H9 (cell line): ENCODE measurements around the gene CHML. TPM values are rescaled to one million over a fixed set of nuclear protein-coding genes. Genes with fewer than 3 reads are reported as not detected.

Experiments
- DNase-seq: peaks from one replicate; pipeline ENCODE4 v3.0.0-alpha.2; 2017
- H2AFZ ChIP-seq: one replicate; pipeline ENCODE4 v1.6.1; 2013; ENCODE audit warnings: mild to moderate bottlenecking, low read length, control low read depth, moderate library complexity
- H2AK5ac ChIP-seq: 2 replicates; pipeline ENCODE4 v1.6.1; 2013; ENCODE audit warnings: low read length, control low read depth, mixed read lengths; ENCODE audit not compliant: insufficient read length
- H2BK120ac ChIP-seq: one replicate; pipeline ENCODE4 v1.6.1; 2013; ENCODE audit warnings: low read depth, mild to moderate bottlenecking, low read length, control low read depth, inconsistent platforms; ENCODE audit not compliant: poor library complexity, severe bottlenecking
- H2BK12ac ChIP-seq: 2 replicates; pipeline ENCODE4 v1.6.1; 2013; ENCODE audit warnings: low read length, control low read depth, mixed read lengths, low read depth; ENCODE audit not compliant: insufficient read length
- H2BK15ac ChIP-seq: 2 replicates; pipeline ENCODE4 v1.6.1; 2013; ENCODE audit warnings: low read depth, low read length, control low read depth
- H2BK20ac ChIP-seq: one replicate; pipeline ENCODE4 v1.6.1; 2013; ENCODE audit warnings: low read depth, mild to moderate bottlenecking, low read length, control low read depth, inconsistent platforms; ENCODE audit not compliant: poor library complexity, severe bottlenecking
- H2BK5ac ChIP-seq: 2 replicates; pipeline ENCODE4 v1.6.1; 2013; ENCODE audit warnings: low read length, control low read depth, mixed read lengths; ENCODE audit not compliant: insufficient read length
- H3K14ac ChIP-seq: 2 replicates; pipeline ENCODE4 v1.6.1; 2013; ENCODE audit warnings: low read length, control low read depth; ENCODE audit not compliant: insufficient read depth
- H3K18ac ChIP-seq: 2 replicates; pipeline ENCODE4 v1.6.1; 2013; ENCODE audit warnings: low read depth, mild to moderate bottlenecking, mixed read lengths, low read length, control low read depth; ENCODE audit not compliant: insufficient read length
- H3K23ac ChIP-seq: 2 replicates; pipeline ENCODE4 v1.6.1; 2013; ENCODE audit warnings: low read length, control low read depth, mixed read lengths, low read depth; ENCODE audit not compliant: insufficient read length
- H3K23me2 ChIP-seq: 2 replicates; pipeline ENCODE4 v1.6.1; 2013; ENCODE audit warnings: low read depth, mild to moderate bottlenecking, mixed read lengths, low read length, control low read depth; ENCODE audit not compliant: insufficient read length, poor library complexity, severe bottlenecking
- H3K27ac ChIP-seq: 2 replicates; pipeline ENCODE4 v1.5.1; 2013; ENCODE audit warnings: low read length, control low read depth, mixed read lengths, low read depth; ENCODE audit not compliant: insufficient read length
- H3K27me3 ChIP-seq: 2 replicates; pipeline ENCODE4 v1.6.1; 2013; ENCODE audit warnings: low read length, control low read depth, inconsistent platforms; ENCODE audit not compliant: insufficient read depth
- H3K4ac ChIP-seq: 2 replicates; pipeline ENCODE4 v1.6.1; 2013; ENCODE audit warnings: low read depth, mild to moderate bottlenecking, control low read depth, inconsistent platforms, low read length, moderate library complexity
- H3K4me1 ChIP-seq: 2 replicates; pipeline ENCODE4 v1.6.1; 2013; ENCODE audit warnings: low read length, control low read depth, inconsistent platforms; ENCODE audit not compliant: insufficient read depth
- H3K4me2 ChIP-seq: 2 replicates; pipeline ENCODE4 v1.6.1; 2013; ENCODE audit warnings: low read length, control low read depth, mixed read lengths; ENCODE audit not compliant: insufficient read length, insufficient read depth
- H3K56ac ChIP-seq: 2 replicates; pipeline ENCODE4 v1.6.1; 2013; ENCODE audit warnings: low read depth, mild to moderate bottlenecking, mixed read lengths, low read length, control low read depth; ENCODE audit not compliant: insufficient read length
- H3K79me1 ChIP-seq: 2 replicates; pipeline ENCODE4 v1.6.1; 2013; ENCODE audit warnings: low read depth, mild to moderate bottlenecking, moderate library complexity, low read length, control low read depth, inconsistent platforms; ENCODE audit not compliant: insufficient read depth, poor library complexity, severe bottlenecking
- H3K79me2 ChIP-seq: 2 replicates; pipeline ENCODE4 v1.6.1; 2013; ENCODE audit warnings: low read length, control low read depth, inconsistent platforms; ENCODE audit not compliant: insufficient read depth
- H3K9ac ChIP-seq: 2 replicates; pipeline ENCODE4 v1.6.1; 2013; ENCODE audit warnings: low read length, control low read depth, mixed read lengths; ENCODE audit not compliant: insufficient read length; ENCODE audit errors: extremely low read depth
- H3K9me3 ChIP-seq: one replicate; pipeline ENCODE4 v1.6.1; 2013; ENCODE audit warnings: low read depth, low read length, inconsistent platforms; ENCODE audit not compliant: control insufficient read depth
- H3T11ph ChIP-seq: one replicate; pipeline ENCODE4 v1.6.1; 2013; ENCODE audit warnings: mild to moderate bottlenecking, low read length, control low read depth, inconsistent platforms
- H4K20me1 ChIP-seq: one replicate; pipeline ENCODE4 v1.6.1; 2013; ENCODE audit not compliant: control insufficient read depth, insufficient read length, insufficient read depth
- H4K5ac ChIP-seq: 2 replicates; pipeline ENCODE4 v1.6.1; 2013; ENCODE audit warnings: low read depth, mild to moderate bottlenecking, mixed read lengths, low read length, control low read depth; ENCODE audit not compliant: insufficient read length
- H4K8ac ChIP-seq: replicated peaks from 2 replicates; pipeline ENCODE4 v1.6.1; 2013; ENCODE audit warnings: low read length, control low read depth, mixed read lengths, low read depth; ENCODE audit not compliant: insufficient read length
- H4K91ac ChIP-seq: 2 replicates; pipeline ENCODE4 v1.6.1; 2013; ENCODE audit warnings: low read depth, mild to moderate bottlenecking, moderate library complexity, mixed read lengths, low read length, control low read depth; ENCODE audit not compliant: insufficient read length
- H3K27ac Mint-ChIP-seq, 3 experiments: 2 replicates in 2 of 3; 3 replicates in 1 of 3; pipeline ENCODE4 v1.8.0; 2020 to 2021; ENCODE audit warnings: mixed read lengths in 3 of 3, mild to moderate bottlenecking in 1 of 3, moderate library complexity in 1 of 3
- H3K27me3 Mint-ChIP-seq: 2 replicates; pipeline ENCODE4 v1.8.0; 2021; ENCODE audit warnings: low read depth, mild to moderate bottlenecking, moderate library complexity, mixed read lengths
- H3K36me3 Mint-ChIP-seq, 3 experiments: 2 replicates in 2 of 3; 3 replicates in 1 of 3; pipeline ENCODE4 v1.8.0; 2020 to 2021; ENCODE audit warnings: low read depth in 3 of 3, mixed read lengths in 3 of 3; ENCODE audit not compliant: insufficient read depth in 1 of 3
- H3K4me1 Mint-ChIP-seq, 2 experiments: 2 replicates each; pipeline ENCODE4 v1.8.0; 2020; ENCODE audit warnings: mixed read lengths in 2 of 2
- H3K4me3 Mint-ChIP-seq, 2 experiments: 2 replicates in 1 of 2; 3 replicates in 1 of 2; pipeline ENCODE4 v1.8.0; 2020 to 2021; ENCODE audit warnings: mild to moderate bottlenecking in 2 of 2, mixed read lengths in 2 of 2, moderate library complexity in 1 of 2
- H3K9me3 Mint-ChIP-seq, 2 experiments: 2 replicates in 1 of 2; 3 replicates in 1 of 2; pipeline ENCODE4 v1.8.0; 2020; ENCODE audit warnings: mild to moderate bottlenecking in 2 of 2, mixed read lengths in 2 of 2, moderate library complexity in 1 of 2
- WGBS: extraction: QIAGEN DNeasy Blood & Tissue Kit; methylation state at CpG from one replicate; pipeline ENCODE4 v1.1.7; 2013; ENCODE audit warnings: missing lambda C conversion rate, low lambda C conversion rate, mixed read lengths; ENCODE audit not compliant: insufficient read length; ENCODE audit errors: extremely low coverage; 5-methylcytosine and 5-hydroxymethylcytosine counted together
- total RNA-seq: library from RNA; stranded (reverse); gene quantifications from 2 replicates; pipeline ENCODE4 v1.2.1, GENCODE V29; 2021
- TF ChIP-seq, protein P1 (sequence below): fragments of 200-600 bp; sonication (generic); conservative IDR thresholded peaks from 3 replicates; pipeline ENCODE4 v1.8.0; 2021; ENCODE audit warnings: antibody characterized with exemption, mild to moderate bottlenecking

Gene CHML
- total RNA-seq, 1 experiment from 2014 or later, result 45.7 TPM

DNA sequence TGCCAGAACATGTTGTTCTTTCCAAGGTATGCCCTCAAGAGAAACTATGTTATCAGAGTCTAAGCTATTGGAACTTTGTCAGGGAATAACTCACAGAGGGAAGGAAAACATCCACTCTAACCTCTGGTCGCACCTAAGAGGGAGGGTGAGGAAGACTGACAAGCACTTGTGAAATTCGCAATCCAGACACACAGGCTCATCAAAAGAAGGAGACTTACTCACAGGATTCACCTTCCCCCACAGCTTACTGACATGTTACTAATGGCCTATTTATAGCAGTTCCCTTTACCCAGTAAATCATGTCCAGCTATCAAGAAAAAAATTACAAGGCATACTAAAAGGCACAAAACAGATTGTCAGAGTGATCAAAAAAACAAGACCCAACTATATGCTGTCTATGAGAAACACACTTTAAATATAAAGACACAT, 48.8 kb upstream of the CHML start:
- no peaks in the 10 kb centered on the region for H3K9me3 Mint-ChIP-seq
- DNase-seq, result no peak

More for the DNA sequence above, 48.8 kb upstream of the CHML start:
- no peak overlapping the region for H3K4me2 ChIP-seq
- H4K8ac ChIP-seq, result no peak overlapping the region
- no peak overlapping the region for H3K4ac ChIP-seq
- no peaks in the 10 kb centered on the region for H3K23me2 ChIP-seq
- no peaks in the 10 kb centered on the region for H3K27me3 Mint-ChIP-seq
- no peak overlapping the region for H3K14ac ChIP-seq
- H2BK12ac ChIP-seq, result no peak overlapping the region
- no peak overlapping the region for H3T11ph ChIP-seq
- H2BK15ac ChIP-seq, result no peak overlapping the region
- no peaks in the 10 kb centered on the region for H3K79me1 ChIP-seq
- H2BK5ac ChIP-seq, result no peak overlapping the region
- H3K9ac ChIP-seq, result no peak overlapping the region
- no peak overlapping the region for H3K23ac ChIP-seq
- no peak overlapping the region for H3K56ac ChIP-seq
- H3K36me3 Mint-ChIP-seq, result no peaks in the 10 kb centered on the region
- no peak overlapping the region for H2AFZ ChIP-seq
- TF ChIP-seq, protein P1, sequence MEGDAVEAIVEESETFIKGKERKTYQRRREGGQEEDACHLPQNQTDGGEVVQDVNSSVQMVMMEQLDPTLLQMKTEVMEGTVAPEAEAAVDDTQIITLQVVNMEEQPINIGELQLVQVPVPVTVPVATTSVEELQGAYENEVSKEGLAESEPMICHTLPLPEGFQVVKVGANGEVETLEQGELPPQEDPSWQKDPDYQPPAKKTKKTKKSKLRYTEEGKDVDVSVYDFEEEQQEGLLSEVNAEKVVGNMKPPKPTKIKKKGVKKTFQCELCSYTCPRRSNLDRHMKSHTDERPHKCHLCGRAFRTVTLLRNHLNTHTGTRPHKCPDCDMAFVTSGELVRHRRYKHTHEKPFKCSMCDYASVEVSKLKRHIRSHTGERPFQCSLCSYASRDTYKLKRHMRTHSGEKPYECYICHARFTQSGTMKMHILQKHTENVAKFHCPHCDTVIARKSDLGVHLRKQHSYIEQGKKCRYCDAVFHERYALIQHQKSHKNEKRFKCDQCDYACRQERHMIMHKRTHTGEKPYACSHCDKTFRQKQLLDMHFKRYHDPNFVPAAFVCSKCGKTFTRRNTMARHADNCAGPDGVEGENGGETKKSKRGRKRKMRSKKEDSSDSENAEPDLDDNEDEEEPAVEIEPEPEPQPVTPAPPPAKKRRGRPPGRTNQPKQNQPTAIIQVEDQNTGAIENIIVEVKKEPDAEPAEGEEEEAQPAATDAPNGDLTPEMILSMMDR, result no peak
- no peak overlapping the region for H4K91ac ChIP-seq
- H2BK120ac ChIP-seq, result no peak overlapping the region
- no peak overlapping the region for H2BK20ac ChIP-seq
- H4K20me1 ChIP-seq, result no peaks in the 10 kb centered on the region
- H3K18ac ChIP-seq, result no peak overlapping the region
- no peak overlapping the region for H3K27ac ChIP-seq
- no peak overlapping the region for H3K4me3 Mint-ChIP-seq
- no peaks in the 10 kb centered on the region; the same call in 1 of the 2 replicates for H3K4me1 ChIP-seq
- H4K5ac ChIP-seq, result no peak overlapping the region
- H3K9me3 ChIP-seq, result no peaks in the 10 kb centered on the region
- no CpG with 5 or more reads among the region's 2 CpGs for WGBS
- H3K27ac Mint-ChIP-seq, result no peak overlapping the region
- no peaks in the 10 kb centered on the region for H3K27me3 ChIP-seq
- H3K79me2 ChIP-seq, result no peaks in the 10 kb centered on the region
- H3K4me1 Mint-ChIP-seq, result no peaks in the 10 kb centered on the region
- H2AK5ac ChIP-seq, result no peak overlapping the region
